OCI-LY7 (cell line): ENCODE measurements around the gene PATE2.

Experiments used
- EZH2phosphoT487 ChIP-seq: fragments of 200-600 bp; sonication (generic); IDR thresholded peaks from 2 replicates; pipeline ENCODE4 v1.6.1; 2018; ENCODE audit warnings: low read depth, borderline replicate concordance, mild to moderate bottlenecking, mixed run types, antibody characterized with exemption, low read length, moderate library complexity, mixed read lengths
- TF ChIP-seq, protein P1 (sequence below): fragments of 200-600 bp; sonication (generic); conservative IDR thresholded peaks from 2 replicates; pipeline ENCODE4 v1.5.1; 2014; ENCODE audit warnings: mild to moderate bottlenecking, antibody characterized with exemption, low read length, moderate library complexity, mixed read lengths

DNA sequence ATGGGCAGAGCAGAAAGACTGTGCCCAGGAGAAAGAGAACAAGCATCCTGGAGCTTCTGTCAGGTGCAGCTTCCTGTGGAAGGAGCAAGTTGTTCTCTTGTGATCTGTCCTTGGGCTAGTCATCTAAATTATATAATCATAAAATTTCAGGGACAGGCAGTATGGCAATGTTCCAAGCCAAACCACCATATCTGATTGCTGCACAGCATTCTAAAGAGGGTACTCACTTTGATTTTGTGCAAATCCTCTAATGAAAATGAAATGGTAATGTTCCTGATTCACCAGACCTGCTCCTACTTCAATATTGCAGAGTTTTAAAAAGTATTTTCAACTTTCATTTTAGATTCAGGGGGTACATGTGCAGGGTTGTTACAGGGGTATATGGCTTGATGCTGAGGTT, at the start of gene PATE2:
- TF ChIP-seq, protein P1, sequence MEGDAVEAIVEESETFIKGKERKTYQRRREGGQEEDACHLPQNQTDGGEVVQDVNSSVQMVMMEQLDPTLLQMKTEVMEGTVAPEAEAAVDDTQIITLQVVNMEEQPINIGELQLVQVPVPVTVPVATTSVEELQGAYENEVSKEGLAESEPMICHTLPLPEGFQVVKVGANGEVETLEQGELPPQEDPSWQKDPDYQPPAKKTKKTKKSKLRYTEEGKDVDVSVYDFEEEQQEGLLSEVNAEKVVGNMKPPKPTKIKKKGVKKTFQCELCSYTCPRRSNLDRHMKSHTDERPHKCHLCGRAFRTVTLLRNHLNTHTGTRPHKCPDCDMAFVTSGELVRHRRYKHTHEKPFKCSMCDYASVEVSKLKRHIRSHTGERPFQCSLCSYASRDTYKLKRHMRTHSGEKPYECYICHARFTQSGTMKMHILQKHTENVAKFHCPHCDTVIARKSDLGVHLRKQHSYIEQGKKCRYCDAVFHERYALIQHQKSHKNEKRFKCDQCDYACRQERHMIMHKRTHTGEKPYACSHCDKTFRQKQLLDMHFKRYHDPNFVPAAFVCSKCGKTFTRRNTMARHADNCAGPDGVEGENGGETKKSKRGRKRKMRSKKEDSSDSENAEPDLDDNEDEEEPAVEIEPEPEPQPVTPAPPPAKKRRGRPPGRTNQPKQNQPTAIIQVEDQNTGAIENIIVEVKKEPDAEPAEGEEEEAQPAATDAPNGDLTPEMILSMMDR = no peak
- TF ChIP-seq EZH2phosphoT487 = no peak
